8988T (cell line): Measurements from ENCODE around the gene GFAP.

Experiments
- DNase-seq: peaks from one replicate; pipeline ENCODE4 v3.0.0; 2011

Gene GFAP

GRCh38 chr17:44894642-44895041 is 20.7 kb downstream of the GFAP start:
- no peak for DNase-seq

- no peak for DNase-seq
These were observed 23.1 kb downstream of the GFAP start for GRCh38 chr17:44892250-44892649.

GRCh38 chr17:44889003-44889402 is 26.3 kb downstream of the GFAP start:
- DNase-seq: no peak

- no peak for DNase-seq
These were observed 27.0 kb downstream of the GFAP start for GRCh38 chr17:44887971-44888954.

GRCh38 chr17:44887016-44887415 is 28.3 kb downstream of the GFAP start:
- no peak for DNase-seq

DNA sequence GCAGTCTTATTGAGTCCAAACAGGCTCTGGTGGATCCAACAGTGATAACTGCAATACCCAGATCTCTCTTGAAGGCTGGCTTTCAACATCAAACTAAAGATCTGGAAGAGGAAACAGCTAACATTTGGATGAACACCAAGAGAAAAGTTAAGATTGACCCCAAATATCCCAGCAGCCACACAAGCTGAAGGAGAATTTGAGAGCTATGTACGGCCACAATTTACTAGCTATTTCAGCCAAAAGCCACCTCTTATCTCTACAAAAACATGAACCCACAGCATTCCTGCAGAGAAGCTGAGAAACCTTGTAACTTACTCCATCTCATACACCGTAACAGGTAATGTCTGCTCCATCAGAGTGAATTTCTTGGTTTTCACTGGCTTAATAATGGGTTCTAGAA is 30.4 kb downstream of the GFAP start:
- no peak for DNase-seq

DNA sequence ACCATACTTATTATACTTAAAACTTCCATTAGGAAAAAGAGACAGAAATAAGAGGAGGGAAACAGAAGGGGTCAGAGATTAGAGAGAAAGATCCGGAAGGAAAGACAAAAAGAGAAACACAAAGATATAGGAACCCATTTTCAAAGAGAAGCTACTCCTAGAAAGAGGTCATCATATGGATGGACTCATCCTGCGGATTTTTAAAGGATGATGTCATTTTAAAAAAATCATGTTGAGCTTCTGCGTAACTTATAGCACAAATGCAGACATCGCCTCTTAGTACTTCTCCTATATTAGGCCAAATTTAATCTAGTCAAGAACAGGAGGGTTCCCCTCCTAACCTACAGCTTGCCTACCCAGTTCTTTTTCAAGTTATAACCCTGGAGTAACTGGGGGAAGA is 34.2 kb downstream of the GFAP start:
- DNase-seq: no peak

GRCh38 chr17:44880062-44880461 is 35.2 kb downstream of the GFAP start:
- DNase-seq: no peak

- DNase-seq: no peak
These were observed 35.9 kb downstream of the GFAP start for GRCh38 chr17:44879376-44879775.

GRCh38 chr17:44878627-44879221 is 36.6 kb downstream of the GFAP start:
- no peak for DNase-seq

DNA sequence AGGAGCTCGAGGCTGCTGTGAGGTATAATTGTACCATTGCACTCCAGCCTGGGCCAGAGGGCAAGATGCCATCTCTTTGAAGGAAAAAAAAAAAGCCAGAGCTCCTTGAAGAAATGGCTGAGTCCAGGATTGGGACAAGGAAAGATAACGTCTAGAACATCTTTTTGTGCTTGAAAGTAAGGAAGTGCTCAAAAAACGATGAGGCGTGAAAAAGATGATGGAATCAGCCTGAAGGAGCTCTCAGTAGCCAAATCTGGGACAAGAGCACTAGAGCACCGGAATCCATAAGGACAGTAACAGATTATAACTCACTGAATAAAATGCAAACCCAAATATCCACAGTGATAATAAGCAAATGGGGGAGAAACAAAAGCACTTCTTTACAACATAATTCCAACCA is 38.2 kb downstream of the GFAP start:
- DNase-seq: no peak

GRCh38 chr17:44875761-44876160 is 39.5 kb downstream of the GFAP start:
- DNase-seq: no peak

- DNase-seq: no peak
These were observed 43.0 kb downstream of the GFAP start for GRCh38 chr17:44872131-44872768.

- no peak for DNase-seq
These were observed 43.7 kb downstream of the GFAP start for GRCh38 chr17:44871556-44871955.

GRCh38 chr17:44867841-44868240 is 47.5 kb downstream of the GFAP start:
- no peak for DNase-seq

DNA sequence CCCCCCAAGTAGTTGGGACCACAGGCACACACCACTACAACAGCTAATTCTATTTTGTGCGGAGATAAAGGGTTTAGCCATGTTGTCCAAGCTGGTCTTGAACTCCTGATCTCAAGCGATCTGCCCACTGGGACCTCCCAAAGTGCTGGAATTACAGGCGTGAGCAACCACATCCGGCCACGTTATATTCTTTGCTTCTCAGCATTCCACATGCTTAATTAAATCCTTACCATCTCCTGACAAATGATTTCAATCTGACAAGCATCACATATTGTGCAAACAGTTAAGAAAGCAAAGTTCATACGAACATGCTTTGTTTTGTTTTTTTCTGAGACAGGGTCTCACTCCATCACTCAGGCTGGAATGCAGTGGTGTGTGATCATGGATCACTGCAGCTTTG is 49.4 kb downstream of the GFAP start:
- no peak for DNase-seq

DNA sequence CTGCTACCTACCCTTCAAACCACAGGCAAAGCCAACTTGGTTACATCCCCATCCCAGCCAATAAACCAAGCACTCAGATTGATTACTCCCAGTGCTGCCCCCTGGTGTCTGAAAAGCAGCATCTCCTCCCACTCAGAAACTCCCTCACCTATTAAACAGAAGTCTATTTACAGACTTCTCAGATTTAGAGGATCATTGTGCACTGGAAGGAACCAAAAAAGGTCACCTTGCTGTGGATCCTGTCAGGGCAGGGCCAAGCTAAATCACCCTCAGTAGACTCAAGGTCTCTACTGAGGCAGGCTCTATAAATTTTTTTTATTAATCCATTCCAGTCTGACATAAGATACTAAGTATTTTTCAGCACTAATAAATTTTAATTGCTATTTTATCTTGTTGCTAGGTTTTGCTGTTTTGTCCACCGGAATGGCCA is 50.1 kb downstream of the GFAP start:
- peak; percentile 35 for DNase-seq

- no peak for DNase-seq
These were observed 50.5 kb downstream of the GFAP start for GRCh38 chr17:44864831-44865230.

GRCh38 chr17:44863061-44863918 is 52.0 kb downstream of the GFAP start:
- no peak for DNase-seq

DNA sequence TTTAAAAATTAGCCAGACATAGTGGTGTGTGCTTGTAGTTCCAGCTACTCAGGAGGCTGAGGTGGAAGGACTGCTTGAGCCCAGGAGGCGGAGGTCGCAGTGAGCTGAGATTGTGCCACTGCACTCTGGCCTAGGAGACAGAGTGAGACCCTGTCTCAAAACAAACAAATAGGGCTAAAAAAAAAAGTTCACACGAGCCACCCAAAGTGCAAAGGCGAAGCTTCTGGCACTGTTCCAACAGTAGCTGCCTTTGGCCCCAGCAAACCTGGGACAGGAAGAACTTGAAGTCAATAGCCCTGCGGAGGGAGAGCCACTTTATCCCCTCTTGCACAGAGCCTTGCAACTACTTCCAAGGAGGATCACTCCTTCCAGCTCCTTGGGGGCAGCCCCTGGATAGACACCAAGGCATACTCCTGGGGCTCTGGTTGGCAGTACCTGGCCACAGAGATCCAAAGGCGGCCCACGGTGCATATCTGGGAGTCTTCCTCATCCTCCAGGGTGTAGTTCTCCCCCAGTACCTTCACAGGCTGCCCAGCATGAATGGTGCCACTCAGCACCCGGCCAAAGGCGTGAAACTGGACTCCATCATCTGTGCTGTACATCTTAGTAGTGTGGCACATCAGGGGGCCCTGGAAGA is 52.9 kb downstream of the GFAP start:
- no peak for DNase-seq

GRCh38 chr17:44859701-44860100 is 55.6 kb downstream of the GFAP start:
- no peak for DNase-seq

DNA sequence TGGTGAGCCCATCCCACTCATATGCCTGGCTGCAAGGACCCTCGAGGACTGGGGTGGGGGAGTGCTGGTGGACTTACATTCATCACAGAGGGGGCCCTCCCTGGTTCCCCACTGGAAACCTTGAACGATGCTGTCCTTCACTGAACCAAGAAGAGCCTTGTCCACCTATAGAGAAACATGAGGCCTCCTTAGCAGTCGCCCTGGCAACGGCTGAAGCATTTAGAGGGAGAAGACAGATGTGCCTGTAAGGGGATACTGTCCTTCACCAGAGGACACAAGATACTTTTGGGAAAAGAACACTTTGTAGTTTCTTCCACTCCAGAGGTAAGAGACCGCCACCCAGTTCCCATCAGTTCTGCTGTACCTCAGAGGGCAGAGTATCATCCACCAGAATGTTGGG is 61.1 kb downstream of the GFAP start:
- no peak for DNase-seq
